Uterus (tissue), 4 donors: ENCODE measurements around the gene NAV2. TPM values are rescaled to one million over a fixed set of nuclear protein-coding genes. Genes with fewer than 3 reads are reported as not detected.

Experiments
- DNase-seq, 2 donors: peaks; one replicate each; pipeline ENCODE4 v3.0.0-alpha.2; 2019 to 2020
- H3K27ac ChIP-seq, 2 donors: fragments of 200-600 bp; sonication (generic); 1 replicate in 1 of 2; 2 replicates in 1 of 2; pipeline ENCODE4 v1.5.1; 2016 to 2018
- H3K27me3 ChIP-seq, 2 donors: fragments of 200-600 bp; sonication (generic); one replicate each; pipeline ENCODE4 v1.5.1; 2018 to 2019; ENCODE audit warnings: control low read depth in 1 of 2
- H3K36me3 ChIP-seq, 2 donors: fragments of 200-600 bp; sonication (generic); one replicate each; pipeline ENCODE4 v1.5.1; 2019; ENCODE audit warnings: control low read depth in 1 of 2
- H3K4me1 ChIP-seq, 2 donors: fragments of 200-600 bp; sonication (generic); one replicate each; pipeline ENCODE4 v1.5.1; 2018 to 2019; ENCODE audit warnings: control low read depth in 1 of 2
- H3K4me3 ChIP-seq, 2 donors: fragments of 200-600 bp; sonication (generic); 1 replicate in 1 of 2; 2 replicates in 1 of 2; pipeline ENCODE4 v1.5.1; 2018 to 2019; ENCODE audit warnings: mild to moderate bottlenecking in 1 of 2
- H3K9me3 ChIP-seq, 2 donors: fragments of 200-600 bp; sonication (generic); one replicate each; pipeline ENCODE4 v1.5.1; 2019; ENCODE audit warnings: control low read depth in 1 of 2
- POLR2A ChIP-seq, 2 donors: fragments of 450-650 bp; IDR thresholded peaks; one replicate each; pipeline ENCODE4 v1.6.1; 2016; ENCODE audit warnings: antibody characterized with exemption in 2 of 2, mild to moderate bottlenecking in 1 of 2, moderate library complexity in 1 of 2
- intact Hi-C: fragments of 100-400 bp; cut with DNase I; formaldehyde crosslinking; loops from one replicate; pipeline ENCODE4 v1.15.1; 2023; ENCODE audit warnings: low total_unique reads
- total RNA-seq, 4 donors: library from RNA; depleted of rRNA in 3 of 4; stranded (reverse); fragments of >200 nt in 3 of 4; gene quantifications; one replicate each; pipeline versions ENCODE4 v1.1.0 to v1.2.4, GENCODE V29; 2014 to 2023
- TF ChIP-seq, protein P1 (sequence below), 4 experiments: fragments of 200-600 bp in 2 of 4; fragments of 450-650 bp in 2 of 4; sonication (generic) in 2 of 4; IDR thresholded peaks; one replicate each; pipeline ENCODE4 v1.5.1; 2016 to 2019; ENCODE audit warnings: antibody characterized with exemption in 4 of 4, mild to moderate bottlenecking in 2 of 4, moderate library complexity in 1 of 4
- donor health status: DM: yes; HTN: yes; CAD: no.

Gene NAV2
- total RNA-seq, 4 donors from 2014 or later: 2.6 to 31.6 (median 5.7) TPM

DNA sequence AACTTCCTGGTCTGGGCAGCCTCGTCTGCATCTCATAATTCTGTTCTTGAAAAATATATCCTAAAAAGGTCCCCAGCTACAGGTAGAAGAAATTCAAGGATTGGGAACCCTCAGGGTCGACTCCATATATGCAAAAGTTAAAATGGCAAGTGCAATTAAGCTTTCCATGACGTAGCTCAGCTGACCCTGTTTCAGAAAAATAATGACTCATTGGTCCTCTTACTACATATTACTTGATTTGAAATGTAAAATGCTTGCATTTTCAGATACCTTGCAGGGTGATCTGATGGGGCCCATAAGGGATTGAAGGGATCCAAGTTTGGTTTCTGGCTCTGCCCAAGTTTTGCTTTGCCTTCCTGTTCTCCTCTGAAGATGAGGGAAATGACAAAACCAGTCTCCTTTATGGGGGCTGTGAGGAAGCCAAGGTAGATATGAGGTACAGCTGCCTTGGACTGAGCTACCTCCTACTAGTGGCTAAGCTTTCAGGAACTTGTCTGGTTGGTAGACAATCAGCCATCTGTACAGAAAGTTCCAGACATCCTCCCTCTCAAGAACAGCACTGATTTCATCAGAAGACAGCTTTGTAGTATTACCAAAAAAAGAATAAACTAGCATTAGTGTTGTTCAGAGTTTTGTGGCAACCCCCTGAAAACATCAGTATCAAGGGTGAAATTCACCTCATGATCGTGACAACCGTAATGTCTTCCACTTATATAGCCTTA lies 270.3 kb downstream of the NAV2 start:
- no peak for TF ChIP-seq POLR2A (IDR thresholded peaks at IDR 0.05)
- TF ChIP-seq, protein P1, sequence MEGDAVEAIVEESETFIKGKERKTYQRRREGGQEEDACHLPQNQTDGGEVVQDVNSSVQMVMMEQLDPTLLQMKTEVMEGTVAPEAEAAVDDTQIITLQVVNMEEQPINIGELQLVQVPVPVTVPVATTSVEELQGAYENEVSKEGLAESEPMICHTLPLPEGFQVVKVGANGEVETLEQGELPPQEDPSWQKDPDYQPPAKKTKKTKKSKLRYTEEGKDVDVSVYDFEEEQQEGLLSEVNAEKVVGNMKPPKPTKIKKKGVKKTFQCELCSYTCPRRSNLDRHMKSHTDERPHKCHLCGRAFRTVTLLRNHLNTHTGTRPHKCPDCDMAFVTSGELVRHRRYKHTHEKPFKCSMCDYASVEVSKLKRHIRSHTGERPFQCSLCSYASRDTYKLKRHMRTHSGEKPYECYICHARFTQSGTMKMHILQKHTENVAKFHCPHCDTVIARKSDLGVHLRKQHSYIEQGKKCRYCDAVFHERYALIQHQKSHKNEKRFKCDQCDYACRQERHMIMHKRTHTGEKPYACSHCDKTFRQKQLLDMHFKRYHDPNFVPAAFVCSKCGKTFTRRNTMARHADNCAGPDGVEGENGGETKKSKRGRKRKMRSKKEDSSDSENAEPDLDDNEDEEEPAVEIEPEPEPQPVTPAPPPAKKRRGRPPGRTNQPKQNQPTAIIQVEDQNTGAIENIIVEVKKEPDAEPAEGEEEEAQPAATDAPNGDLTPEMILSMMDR (IDR thresholded peaks at IDR 0.05): no peak
- Histone ChIP-seq H3K36me3 (no peaks in the 10 kb centered on the region), H3K27ac (peak overlapping the region; percentile 69 to 75), H3K4me1 (peaks cover 0 to 7% of the 10 kb centered on the region in 2 donors), H3K4me3 (no peak overlapping the region), H3K9me3 (no peaks in the 10 kb centered on the region), H3K27me3 (no peaks in the 10 kb centered on the region)
- no peak for DNase-seq
- intact Hi-C loops: no loop called here

DNA sequence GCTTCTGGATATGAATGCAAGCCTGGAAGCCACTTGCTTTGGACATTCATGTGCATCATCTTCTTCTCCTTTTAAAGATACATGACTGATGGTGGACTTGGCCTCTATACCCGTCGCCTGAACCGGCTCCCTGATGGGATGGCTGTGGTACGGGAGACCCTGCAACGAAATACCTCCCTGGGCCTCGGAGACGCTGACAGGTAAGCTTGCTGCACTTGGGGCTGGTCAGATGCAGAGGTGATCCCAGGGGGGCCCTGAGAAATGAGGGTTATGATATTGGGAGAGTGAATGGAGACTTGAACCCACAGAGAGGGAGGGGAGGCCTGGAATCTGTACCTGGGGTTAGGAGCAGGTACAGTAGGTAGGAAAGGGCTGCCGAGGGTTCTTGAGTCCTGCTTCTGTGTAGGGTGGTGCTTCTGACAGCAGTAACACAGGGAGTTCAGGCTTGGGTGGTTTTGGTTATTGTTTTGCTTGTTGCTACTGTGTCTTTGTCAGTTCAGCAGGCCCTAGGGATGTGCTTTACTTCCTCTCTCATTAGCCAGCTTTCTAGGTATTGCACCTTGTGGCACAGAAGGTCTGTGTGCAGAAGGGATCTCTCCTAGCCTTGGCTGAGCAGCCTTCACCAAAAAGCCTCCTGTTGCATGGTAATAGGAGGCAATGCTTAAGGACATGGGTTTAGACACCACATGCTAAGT lies 271.6 kb downstream of the NAV2 start:
- TF ChIP-seq POLR2A (IDR thresholded peaks at IDR 0.05): no peak
- TF ChIP-seq, protein P1 (IDR thresholded peaks at IDR 0.05): no peak
- Histone ChIP-seq H3K4me1 (peaks cover 0 to 7% of the 10 kb centered on the region in 2 donors), H3K36me3 (no peaks in the 10 kb centered on the region), H3K27ac (peak overlapping the region; percentile 69 to 75), H3K9me3 (no peaks in the 10 kb centered on the region), H3K27me3 (no peaks in the 10 kb centered on the region), H3K4me3 (no peak overlapping the region)
- intact Hi-C loops: no loop called here
- no peak for DNase-seq

DNA sequence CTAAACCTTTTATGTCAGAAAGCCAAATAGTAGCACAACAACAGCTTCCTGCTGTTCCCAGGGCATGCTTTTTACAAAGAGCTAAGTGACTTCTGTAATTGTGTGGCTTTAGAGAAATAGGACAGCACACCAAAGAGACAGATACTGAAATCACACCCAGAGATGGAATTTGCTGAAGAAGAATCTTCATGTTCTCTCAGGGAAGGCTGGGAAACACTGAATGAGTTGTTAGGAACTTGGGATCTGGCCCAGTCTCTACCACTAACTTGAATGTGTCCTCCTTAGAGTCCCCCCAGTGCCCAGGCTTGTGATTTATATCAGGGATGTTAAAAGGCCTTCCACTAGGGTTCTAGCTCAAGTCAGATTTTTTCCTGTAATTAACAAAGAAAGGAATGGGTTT lies 272.5 kb downstream of the NAV2 start:
- Histone ChIP-seq H3K4me3 (no peak overlapping the region), H3K9me3 (no peaks in the 10 kb centered on the region), H3K36me3 (no peaks in the 10 kb centered on the region), H3K4me1 (peaks cover 0 to 6% of the 10 kb centered on the region in 2 donors), H3K27ac (peak overlapping the region in 1 of 2 donors; percentile 75), H3K27me3 (no peaks in the 10 kb centered on the region)
- intact Hi-C loops: no loop called here
- no peak for DNase-seq
- TF ChIP-seq, protein P1 (IDR thresholded peaks at IDR 0.05): no peak
- no peak for TF ChIP-seq POLR2A (IDR thresholded peaks at IDR 0.05)

DNA sequence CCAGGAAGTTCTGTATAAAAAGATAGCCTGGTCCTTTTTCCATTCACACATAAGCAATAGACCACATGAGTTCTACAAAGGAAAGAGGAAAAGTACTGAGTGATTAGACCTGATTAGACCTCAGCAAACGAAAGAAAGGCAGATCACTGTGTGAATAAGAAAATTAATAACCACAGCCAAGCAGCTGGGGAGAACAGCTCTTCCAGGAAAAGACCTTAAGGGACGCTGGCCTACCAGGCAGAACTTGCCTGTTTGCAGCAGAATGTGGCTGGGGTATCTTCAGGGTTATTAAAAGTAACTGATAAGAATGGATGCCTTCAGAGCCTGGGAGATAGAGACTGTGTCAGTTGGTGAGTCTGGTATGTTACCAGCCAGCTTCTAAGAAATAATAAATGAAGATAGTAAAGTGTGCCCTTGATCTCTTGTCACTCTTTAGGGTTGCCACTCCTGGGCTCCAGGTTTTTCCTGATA lies 274.7 kb downstream of the NAV2 start:
- intact Hi-C loops: no loop called here
- H3K9me3 ChIP-seq: no peaks in the 10 kb centered on the region
- H3K4me3 ChIP-seq: no peak overlapping the region
- TF ChIP-seq, protein P1 (IDR thresholded peaks at IDR 0.05): no peak
- no peak for TF ChIP-seq POLR2A (IDR thresholded peaks at IDR 0.05)
- DNase-seq: no peak
- H3K4me1 ChIP-seq: no peaks in the 10 kb centered on the region
- peak overlapping the region; percentile 62 to 63 for H3K27ac ChIP-seq
- no peaks in the 10 kb centered on the region for H3K36me3 ChIP-seq
- H3K27me3 ChIP-seq: no peaks in the 10 kb centered on the region

DNA sequence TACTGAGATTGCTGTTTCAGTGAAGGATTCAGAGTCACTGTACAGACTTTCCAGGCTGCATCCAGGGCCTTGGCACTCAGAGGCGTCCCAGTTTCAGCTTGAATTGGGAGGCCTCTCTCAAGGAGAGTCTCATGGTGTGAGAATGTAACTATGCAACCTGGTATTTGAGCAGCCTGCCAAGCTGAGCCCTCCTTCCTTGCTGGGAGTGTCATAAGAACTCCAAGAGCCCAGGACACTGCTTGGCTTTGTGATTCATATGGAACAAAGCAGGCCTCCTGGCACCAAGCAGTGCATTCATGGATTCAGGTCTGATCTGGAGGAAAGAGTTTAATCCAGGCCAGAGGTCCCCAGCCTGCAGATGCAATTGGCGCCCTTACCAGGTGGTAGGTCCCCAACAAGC lies 276.0 kb downstream of the NAV2 start:
- no peaks in the 10 kb centered on the region for H3K36me3 ChIP-seq
- intact Hi-C loops: no loop called here
- DNase-seq: peak; percentile 65 to 80
- no peak for TF ChIP-seq POLR2A (IDR thresholded peaks at IDR 0.05)
- TF ChIP-seq, protein P1 (IDR thresholded peaks at IDR 0.05): no peak
- no peak overlapping the region for H3K4me3 ChIP-seq
- H3K9me3 ChIP-seq: no peaks in the 10 kb centered on the region
- H3K27ac ChIP-seq: peak overlapping the region; percentile 62 to 63
- no peaks in the 10 kb centered on the region for H3K27me3 ChIP-seq
- H3K4me1 ChIP-seq: no peaks in the 10 kb centered on the region
